B cell (primary cell): ENCODE measurements around the gene TP53. TPM values are rescaled to one million over a fixed set of nuclear protein-coding genes. Genes with fewer than 3 reads are reported as not detected.

Experiments
- ATAC-seq: fragments of 200-7000 bp; cut with Tn5 transposase; one replicate; pipeline ENCODE4 v1.10.0; 2021; ENCODE audit warnings: low read depth, mild to moderate bottlenecking, moderate number of reproducible peaks, moderate library complexity
- CTCF ChIA-PET: fragments of 350-600 bp; sonication (Branson Sonifier 250); formaldehyde crosslinking; loops from one replicate; lab custom pipeline; 2021; ENCODE audit warnings: antibody characterized with exemption, inconsistent platforms; lab: Charles Lee
- POLR2A ChIA-PET: fragments of 350-600 bp; sonication (Branson Sonifier 250); formaldehyde crosslinking; loops from one replicate; lab custom pipeline; 2021; ENCODE audit warnings: antibody characterized with exemption; lab: Charles Lee
- DNase-seq: peaks from one replicate; pipeline ENCODE4 v3.0.0; 2013
- H2AFZ ChIP-seq: 2 replicates; pipeline ENCODE4 v1.6.1; 2012; ENCODE audit warnings: mild to moderate bottlenecking, low read depth, low read length; ENCODE audit not compliant: insufficient read depth, poor library complexity, severe bottlenecking
- H3K27ac ChIP-seq, 2 donors: 1 replicate in 1 of 2; 2 replicates in 1 of 2; pipeline ENCODE4 v1.5.1; 2012 to 2013; ENCODE audit warnings: low read length in 2 of 2, mild to moderate bottlenecking in 2 of 2, moderate library complexity in 1 of 2
- H3K27me3 ChIP-seq, 4 experiments: fragments of 200-600 bp in 1 of 4; sonication (generic) in 1 of 4; replicated peaks in 1 of 4; 1 replicate in 2 of 4; 2 replicates in 2 of 4; pipeline versions ENCODE4 v1.6.1 to v1.7.0; 2013 to 2016; ENCODE audit warnings: low read length in 3 of 4, mild to moderate bottlenecking in 2 of 4, mixed read lengths in 1 of 4, moderate library complexity in 1 of 4; ENCODE audit not compliant: insufficient read depth in 4 of 4, control insufficient read depth in 3 of 4; ENCODE audit errors: control extremely low read depth in 1 of 4
- H3K36me3 ChIP-seq, 2 experiments: replicated peaks in 1 of 2; 1 replicate in 1 of 2; 2 replicates in 1 of 2; pipeline versions ENCODE4 v1.6.1 to v1.7.1; 2013; ENCODE audit warnings: low read length in 1 of 2; ENCODE audit not compliant: insufficient read depth in 2 of 2, control insufficient read depth in 1 of 2; ENCODE audit errors: control extremely low read depth in 1 of 2, extremely low read depth in 1 of 2
- H3K4me1 ChIP-seq, 2 donors: fragments of 200-600 bp in 1 of 2; sonication (generic) in 1 of 2; 1 replicate in 1 of 2; 2 replicates in 1 of 2; pipeline versions ENCODE4 v1.5.1 to v1.6.1; 2013 to 2017; ENCODE audit warnings: low read length in 2 of 2; ENCODE audit not compliant: control insufficient read depth in 2 of 2, insufficient read depth in 2 of 2
- H3K4me2 ChIP-seq: replicated peaks from 2 replicates; pipeline ENCODE3; 2012; ENCODE audit warnings: mild to moderate bottlenecking, low read depth, low read length; ENCODE audit not compliant: poor library complexity, severe bottlenecking
- H3K4me3 ChIP-seq, 5 experiments: fragments of 200-600 bp in 1 of 5; sonication (generic) in 1 of 5; 1 replicate in 3 of 5; 2 replicates in 2 of 5; pipeline versions ENCODE4 v1.5.1 to v1.7.0; 2011 to 2016; ENCODE audit warnings: low read length in 4 of 5, mild to moderate bottlenecking in 4 of 5, low read depth in 2 of 5, control low read depth in 1 of 5, moderate library complexity in 1 of 5; ENCODE audit not compliant: insufficient read depth in 1 of 5; ENCODE audit errors: control extremely low read depth in 1 of 5, extremely low read depth in 1 of 5
- H3K79me2 ChIP-seq: fragments of 200-600 bp; sonication (generic); one replicate; pipeline ENCODE4 v1.6.0; 2016; ENCODE audit warnings: low read length; ENCODE audit not compliant: control insufficient read depth, insufficient read depth
- H3K9ac ChIP-seq: fragments of 200-600 bp; sonication (generic); 2 replicates; pipeline ENCODE4 v1.6.1; 2017; ENCODE audit warnings: mild to moderate bottlenecking, low read length, moderate library complexity
- H3K9me3 ChIP-seq, 3 donors: one replicate each; pipeline versions ENCODE4 v1.6.1 to v1.7.1; 2013; ENCODE audit warnings: low read length in 2 of 3; ENCODE audit not compliant: control insufficient read depth in 2 of 3, insufficient read depth in 1 of 3; ENCODE audit errors: control extremely low read depth in 1 of 3
- H4K20me1 ChIP-seq: 2 replicates; pipeline ENCODE4 v1.6.0; 2012; ENCODE audit warnings: mild to moderate bottlenecking, low read length; ENCODE audit not compliant: insufficient read depth, control insufficient read depth, poor library complexity, severe bottlenecking
- H3K27ac Mint-ChIP-seq: one replicate; pipeline ENCODE4 v1.8.0; 2021; ENCODE audit warnings: mixed read lengths
- H3K27me3 Mint-ChIP-seq: one replicate; pipeline ENCODE4 v1.8.0; 2021; ENCODE audit warnings: mixed read lengths
- H3K4me1 Mint-ChIP-seq: one replicate; pipeline ENCODE4 v1.8.0; 2021; ENCODE audit warnings: mixed read lengths
- H3K4me3 Mint-ChIP-seq: one replicate; pipeline ENCODE4 v1.8.0; 2021; ENCODE audit warnings: mixed read lengths
- H3K9me3 Mint-ChIP-seq: one replicate; pipeline ENCODE4 v1.8.0; 2022; ENCODE audit warnings: mixed read lengths; ENCODE audit not compliant: insufficient read depth
- EZH2 ChIP-seq: IDR thresholded peaks from 2 replicates; pipeline ENCODE4 v1.6.1; 2012; ENCODE audit warnings: borderline replicate concordance, low read depth, mild to moderate bottlenecking, moderate library complexity, low read length; ENCODE audit not compliant: insufficient read depth, poor library complexity, severe bottlenecking
- WGBS: methylation state at CpG from one replicate; pipeline ENCODE4 v1.1.5; 2013; ENCODE audit warnings: missing lambda C conversion rate; ENCODE audit not compliant: insufficient coverage; 5-methylcytosine and 5-hydroxymethylcytosine counted together
- intact Hi-C: fragments of 100-400 bp; cut with micrococcal nuclease; formaldehyde crosslinking; loops from one replicate; pipeline ENCODE4 v1.10.0; 2022
- polyA plus RNA-seq: library from polyadenylated mRNA; depleted of rRNA; stranded (reverse); fragments of >200 nt; gene quantifications from 2 replicates; pipeline ENCODE4 v1.2.3, GENCODE V29; 2012
- total RNA-seq, 2 donors: library from RNA; stranded (reverse); fragments of 120-200 nt in 1 of 2; gene quantifications; 1 replicate in 1 of 2; 2 replicates in 1 of 2; pipeline versions ENCODE4 v1.2.3 to v1.2.4, GENCODE V29; 2013 to 2022
- TF ChIP-seq, protein P1 (sequence below): fragments of 200-600 bp; IDR thresholded peaks from one replicate; pipeline ENCODE4 v1.8.0; 2022; ENCODE audit warnings: antibody characterized with exemption, mild to moderate bottlenecking

Gene TP53
- total and polyA plus RNA-seq, 2 donors (not counting 1 experiment from before 2014, with no cell fraction given): 76.1 to 89.9 TPM

DNA sequence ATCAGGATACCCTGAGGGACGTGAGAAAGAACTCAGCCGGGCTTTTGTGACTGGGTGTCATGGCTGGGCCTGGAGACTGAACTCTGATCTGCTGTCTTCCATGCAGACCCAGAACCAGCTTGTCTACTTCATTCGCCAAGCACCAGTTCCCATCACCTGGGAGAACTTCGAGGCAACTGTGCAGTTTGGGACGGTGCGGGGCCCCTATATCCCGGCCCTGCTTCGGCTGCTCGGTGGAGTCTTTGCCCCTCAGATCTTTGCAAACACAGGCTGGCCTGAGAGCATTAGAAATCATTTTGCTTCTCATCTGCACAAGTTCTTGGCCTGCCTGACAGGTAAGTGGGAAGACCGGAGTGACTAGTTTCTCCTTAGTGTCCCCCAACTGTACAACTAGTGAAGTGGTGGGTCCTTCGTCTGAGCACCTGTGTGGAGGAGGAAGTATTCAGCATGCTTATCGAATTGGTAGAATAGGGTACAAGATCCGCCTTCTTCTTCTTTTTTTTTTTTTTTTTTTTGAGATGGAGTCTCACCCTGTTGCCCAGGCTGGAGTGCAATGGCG, 45.8 kb upstream of the TP53 start:
- H3K4me3 Mint-ChIP-seq: no peak overlapping the region
- peaks cover 23% of the 10 kb centered on the region for H3K27me3 Mint-ChIP-seq
- H3K4me1 Mint-ChIP-seq: peaks cover 6% of the 10 kb centered on the region
- ChIA-PET POLR2A (no interaction called here), CTCF (no interaction called here)
- H3K9me3 ChIP-seq: no peaks in the 10 kb centered on the region
- 95% methylated on average over 4 of the region's 14 CpGs for WGBS
- H2AFZ ChIP-seq: no peak overlapping the region
- H3K4me2 ChIP-seq: no peak overlapping the region
- no peak for TF ChIP-seq EZH2
- TF ChIP-seq, protein P1, sequence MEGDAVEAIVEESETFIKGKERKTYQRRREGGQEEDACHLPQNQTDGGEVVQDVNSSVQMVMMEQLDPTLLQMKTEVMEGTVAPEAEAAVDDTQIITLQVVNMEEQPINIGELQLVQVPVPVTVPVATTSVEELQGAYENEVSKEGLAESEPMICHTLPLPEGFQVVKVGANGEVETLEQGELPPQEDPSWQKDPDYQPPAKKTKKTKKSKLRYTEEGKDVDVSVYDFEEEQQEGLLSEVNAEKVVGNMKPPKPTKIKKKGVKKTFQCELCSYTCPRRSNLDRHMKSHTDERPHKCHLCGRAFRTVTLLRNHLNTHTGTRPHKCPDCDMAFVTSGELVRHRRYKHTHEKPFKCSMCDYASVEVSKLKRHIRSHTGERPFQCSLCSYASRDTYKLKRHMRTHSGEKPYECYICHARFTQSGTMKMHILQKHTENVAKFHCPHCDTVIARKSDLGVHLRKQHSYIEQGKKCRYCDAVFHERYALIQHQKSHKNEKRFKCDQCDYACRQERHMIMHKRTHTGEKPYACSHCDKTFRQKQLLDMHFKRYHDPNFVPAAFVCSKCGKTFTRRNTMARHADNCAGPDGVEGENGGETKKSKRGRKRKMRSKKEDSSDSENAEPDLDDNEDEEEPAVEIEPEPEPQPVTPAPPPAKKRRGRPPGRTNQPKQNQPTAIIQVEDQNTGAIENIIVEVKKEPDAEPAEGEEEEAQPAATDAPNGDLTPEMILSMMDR: no peak
- DNase-seq (no peak), ATAC-seq (no peak)
- no peak overlapping the region for H3K9ac ChIP-seq
- H4K20me1 ChIP-seq: no peaks in the 10 kb centered on the region
- H3K27me3 ChIP-seq: no peaks in the 10 kb centered on the region
- H3K36me3 ChIP-seq: no peaks in the 10 kb centered on the region
- intact Hi-C loops: no loop called here
- H3K79me2 ChIP-seq: no peaks in the 10 kb centered on the region
- no peak overlapping the region for H3K27ac ChIP-seq
- no peaks in the 10 kb centered on the region for H3K9me3 Mint-ChIP-seq
- no peak overlapping the region for H3K4me3 ChIP-seq
- peaks cover 4 to 6% of the 10 kb centered on the region in 2 donors for H3K4me1 ChIP-seq
- H3K27ac Mint-ChIP-seq: no peak overlapping the region

- no peak overlapping the region for H3K27ac ChIP-seq
- no peak for DNase-seq
- peaks cover 0 to 5% (median 0%) of the 10 kb centered on the region in 4 experiments for H3K27me3 ChIP-seq
- H2AFZ ChIP-seq: no peak overlapping the region
- no peak overlapping the region for H3K4me3 Mint-ChIP-seq
- H3K9me3 ChIP-seq: no peaks in the 10 kb centered on the region
- no CpG with 5 or more reads among the region's 1 CpG for WGBS
- no peaks in the 10 kb centered on the region for H3K79me2 ChIP-seq
- POLR2A ChIA-PET: interaction anchor here (0.6 kb wide), 1 partner anchor 108 kb away, joined by 9 read pairs; no protein-coding TSS in a partner anchor
- H3K4me2 ChIP-seq: peak overlapping the region; percentile 22
- ATAC-seq: no peak
- intact Hi-C loops: no loop called here
- H3K4me3 ChIP-seq: no peak overlapping the region
- peaks cover 4 to 6% of the 10 kb centered on the region in 2 donors for H3K4me1 ChIP-seq
- peaks cover 6% of the 10 kb centered on the region for H3K4me1 Mint-ChIP-seq
- H4K20me1 ChIP-seq: no peaks in the 10 kb centered on the region
- H3K9me3 Mint-ChIP-seq: no peaks in the 10 kb centered on the region
- CTCF ChIA-PET: interaction anchor here (0.5 to 2.6 kb wide), 6 partner anchors 14 to 983 kb away, joined by 3 to 10 read pairs (median 3); no protein-coding TSS in a partner anchor
- H3K27me3 Mint-ChIP-seq: peaks cover 22% of the 10 kb centered on the region
- no peaks in the 10 kb centered on the region for H3K36me3 ChIP-seq
- H3K9ac ChIP-seq: no peak overlapping the region
- no peak for TF ChIP-seq EZH2
- TF ChIP-seq, protein P1: no peak
- H3K27ac Mint-ChIP-seq: no peak overlapping the region
Measured at GRCh38 chr17:7729816-7730215, 42.5 kb upstream of the TP53 start.
